Erythroblast (primary cell): ENCODE measurements around the gene RAP1A.
A peak's percentile ranks its signal among the peaks of the same experiment; 100 is the strongest.

ENCODE experiments used
- DNase-seq, 2 experiments: peaks; one replicate each; lab custom pipeline; 2025; lab: John Stamatoyannopoulos, UW
- GATA1 ChIP-seq: IDR thresholded peaks from 2 replicates; pipeline ENCODE4 v1.6.1; 2011; ENCODE audit warnings: low read depth, mild to moderate bottlenecking, control low read depth, low read length, moderate library complexity
- POLR2A ChIP-seq: IDR thresholded peaks from 2 replicates; pipeline ENCODE4 v1.6.1; 2011; ENCODE audit warnings: mild to moderate bottlenecking, low read length

Gene RAP1A

DNA sequence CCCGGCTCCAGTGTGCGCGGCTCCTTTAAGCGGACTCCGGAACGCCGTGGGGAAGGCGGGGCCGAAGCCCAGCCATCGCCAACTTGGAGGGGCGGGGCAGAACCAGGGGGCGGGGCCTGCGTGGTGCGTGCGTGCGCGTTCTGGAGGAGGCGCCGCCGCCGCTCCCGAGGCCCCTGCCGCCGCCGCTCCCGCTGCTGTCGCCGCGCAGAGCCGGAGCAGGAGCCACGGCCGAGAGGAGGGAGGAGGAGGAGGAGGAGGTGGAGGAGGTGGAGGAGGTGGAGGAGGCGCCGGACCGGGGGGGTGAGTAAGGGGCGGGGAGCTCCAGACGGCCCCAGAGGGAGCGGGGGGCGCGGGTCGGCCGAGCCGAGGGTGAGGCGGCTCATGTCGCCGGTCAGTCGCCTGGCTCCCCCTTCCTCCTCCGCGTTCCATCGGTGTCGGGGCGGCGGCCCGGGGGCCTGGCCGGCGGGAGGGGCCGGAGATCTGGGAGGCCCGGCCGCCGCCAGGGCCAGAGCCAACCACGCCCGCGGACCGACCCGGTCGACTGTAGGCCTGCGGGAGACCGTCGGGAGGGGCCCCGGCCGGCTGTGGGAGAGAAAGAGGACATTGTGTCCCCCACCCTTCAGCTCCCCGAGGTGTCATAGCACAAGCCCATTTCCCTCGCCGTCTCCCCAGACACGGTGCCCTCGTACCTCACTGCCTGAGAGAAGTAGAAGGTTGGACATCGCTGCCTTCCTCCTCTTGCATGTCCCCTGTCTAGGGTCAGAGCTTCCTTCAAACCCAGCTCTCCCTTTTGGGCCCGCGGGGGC is at the start of gene RAP1A:
Gene RAP1A (plus strand): TSS at position 155 of the 806 bp plus-strand sequence. CDS start 71,572 bp downstream, outside the sequence.
- TF ChIP-seq GATA1: no peak
- TF ChIP-seq POLR2A: peak; percentile 54
- peak; percentile 94 to 97 for DNase-seq

DNA sequence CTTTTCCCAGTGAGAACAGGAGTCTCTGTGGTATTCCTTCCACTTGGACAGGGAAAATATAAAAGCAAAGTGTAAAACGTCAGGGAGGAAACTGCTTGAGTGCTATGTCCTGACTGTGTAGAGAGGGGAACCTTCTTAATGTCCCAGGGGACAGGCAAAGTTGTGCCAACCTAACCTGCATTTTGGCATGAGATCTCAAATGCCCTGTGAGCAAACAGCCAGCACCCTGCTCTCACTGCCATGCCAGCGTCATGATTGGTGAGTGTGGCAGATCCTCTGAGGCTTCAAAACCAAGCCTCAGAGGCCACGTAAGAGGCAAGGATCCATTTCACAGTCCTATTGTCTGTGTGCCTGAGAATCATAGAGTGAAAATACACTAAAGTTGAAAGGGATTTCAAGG is 49.7 kb upstream of the RAP1A start:
- DNase-seq: no peak
- TF ChIP-seq POLR2A: no peak

DNA sequence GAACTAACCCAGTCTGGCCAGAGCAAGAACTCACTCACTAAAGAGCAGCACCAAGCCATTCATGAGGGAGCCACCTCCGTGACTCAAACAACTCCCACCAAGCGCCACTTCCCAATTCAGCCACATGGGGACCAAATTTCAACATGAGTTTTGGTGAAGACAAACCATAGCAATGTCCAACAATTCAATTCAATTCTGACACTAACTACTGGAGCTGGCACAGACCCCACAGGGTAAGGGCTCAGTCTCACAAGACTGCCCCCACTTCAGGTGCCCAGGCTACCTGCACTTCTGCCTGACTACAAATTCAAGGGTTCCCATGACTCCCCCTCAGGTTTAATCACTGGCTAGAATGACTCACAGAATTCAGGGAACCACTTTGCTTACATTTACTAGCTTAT is 48.8 kb upstream of the RAP1A start:
- TF ChIP-seq POLR2A: no peak
- TF ChIP-seq GATA1: no peak
- DNase-seq: peak; percentile 51 to 54

DNA sequence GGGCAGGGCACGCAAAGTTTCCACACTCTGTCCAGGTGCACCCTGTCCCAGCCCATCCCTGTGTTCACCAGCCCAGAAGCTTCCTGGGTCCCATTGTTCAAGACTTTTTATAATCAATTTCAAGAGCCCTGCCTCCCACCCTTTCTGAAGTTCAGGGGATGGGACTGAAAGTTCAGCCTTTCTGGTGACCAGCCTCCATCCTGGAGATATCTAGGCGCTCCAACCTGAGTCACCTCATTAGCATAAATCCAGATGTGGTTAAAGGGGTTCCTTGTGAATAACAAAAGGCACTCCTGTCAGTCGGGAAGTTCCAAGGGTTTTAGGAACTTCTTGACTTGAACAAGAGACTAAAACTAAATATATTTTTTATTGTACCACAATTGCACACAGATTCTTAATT is 48.4 kb upstream of the RAP1A start:
- TF ChIP-seq POLR2A (no peak), GATA1 (no peak)
- no peak for DNase-seq

DNA sequence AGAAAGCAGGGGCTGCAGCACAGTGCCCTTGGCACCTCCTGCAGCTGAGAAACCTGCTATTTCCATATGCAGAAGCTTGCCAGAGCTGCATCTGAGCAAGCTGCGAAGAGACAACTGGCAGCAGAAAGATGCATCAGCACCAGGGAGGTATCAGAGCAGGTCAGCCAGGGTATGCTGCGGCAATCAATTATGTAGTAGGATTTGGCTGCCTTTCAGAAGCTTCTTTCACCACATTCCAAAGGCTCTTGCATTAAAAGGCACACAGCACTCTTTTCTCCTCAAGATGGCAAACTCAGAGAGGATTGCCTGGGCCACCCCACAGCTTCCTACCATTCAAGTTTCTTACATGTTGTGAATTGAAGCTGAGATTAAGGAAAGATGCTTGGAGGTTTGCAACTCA is 47.6 kb upstream of the RAP1A start:
- no peak for DNase-seq
- TF ChIP-seq POLR2A: no peak
- TF ChIP-seq GATA1: no peak

DNA sequence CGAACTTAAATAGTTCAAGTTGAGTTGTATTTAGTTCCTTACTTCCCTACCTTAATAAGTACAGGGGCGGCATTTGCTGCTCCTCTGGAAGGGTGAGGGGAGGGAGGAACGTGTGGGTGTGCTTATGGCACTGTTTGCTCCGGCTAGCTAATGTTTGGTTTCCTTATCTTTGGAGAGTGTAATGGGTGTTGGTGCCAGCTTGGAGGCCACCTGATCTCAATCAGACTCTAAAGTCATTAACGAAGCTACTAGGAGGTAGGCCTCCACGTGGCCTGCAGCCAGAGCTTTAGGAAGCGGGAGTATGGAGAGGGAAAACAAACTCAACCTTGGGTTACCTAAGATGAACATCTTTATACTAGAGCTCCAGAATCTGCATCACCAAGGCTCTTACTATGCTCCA is 43.0 kb upstream of the RAP1A start:
- TF ChIP-seq GATA1: no peak
- no peak for TF ChIP-seq POLR2A
- DNase-seq: peak; percentile 58 to 76

DNA sequence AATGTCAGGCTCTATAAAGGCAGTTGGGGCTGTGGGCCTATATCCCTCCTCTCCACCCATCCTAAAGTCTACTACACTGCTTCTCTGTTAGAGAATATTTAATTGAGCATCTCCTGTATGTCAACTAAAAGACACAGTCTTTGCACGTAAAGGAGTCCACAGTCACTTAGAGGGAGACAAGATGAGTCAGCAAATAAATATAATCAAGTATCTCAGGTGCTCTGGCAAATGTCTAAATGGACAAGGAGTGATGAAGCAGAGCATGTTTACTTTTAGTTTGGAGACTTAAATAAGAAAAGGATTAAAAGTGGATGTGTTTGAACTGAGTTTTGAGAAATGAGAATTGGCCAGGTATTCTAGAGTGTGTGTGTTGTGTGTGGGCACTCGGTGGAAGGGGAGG is 41.8 kb upstream of the RAP1A start:
- DNase-seq: peak in 1 of 2 experiments; percentile 17
- TF ChIP-seq GATA1 (no peak), POLR2A (no peak)

DNA sequence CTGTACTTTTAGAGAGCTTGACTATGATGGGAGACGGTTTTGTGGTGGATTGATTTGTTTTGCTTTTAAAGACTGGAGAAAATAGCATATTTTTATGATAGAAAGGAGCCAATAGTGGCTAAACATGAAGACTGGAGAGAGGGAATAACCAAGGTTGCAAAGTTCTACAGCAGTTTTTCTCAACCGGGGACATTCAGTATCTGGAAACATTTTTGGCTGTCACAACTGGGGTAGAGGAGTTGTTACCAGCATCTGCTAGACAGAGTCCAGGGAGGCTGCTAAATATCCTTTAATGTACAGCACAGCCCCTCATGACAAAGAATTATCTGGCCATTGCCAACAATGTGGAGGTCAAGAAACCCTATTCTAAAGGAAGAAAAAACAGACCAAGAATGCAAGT is 38.4 kb upstream of the RAP1A start:
- no peak for DNase-seq
- TF ChIP-seq POLR2A (no peak), GATA1 (no peak)

DNA sequence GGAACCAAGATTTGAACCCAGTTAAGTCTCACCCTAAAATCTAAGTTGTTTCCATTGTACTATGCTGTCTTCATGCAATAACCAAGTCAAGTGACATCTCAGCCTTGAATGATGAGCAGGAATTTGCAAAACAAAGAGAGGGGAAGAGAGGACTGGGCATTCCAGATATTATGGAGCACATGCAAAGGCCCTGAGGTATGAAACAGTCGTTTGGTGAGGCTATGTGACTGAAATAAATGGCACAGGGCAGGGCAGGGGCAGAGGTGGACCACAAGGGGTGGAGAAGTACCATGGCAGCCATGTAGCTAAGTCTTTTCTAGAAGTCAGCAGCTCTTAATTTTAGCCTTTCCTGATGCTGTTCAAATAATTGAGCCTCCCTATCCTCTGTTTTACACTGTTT is 37.6 kb upstream of the RAP1A start:
- TF ChIP-seq GATA1 (no peak), POLR2A (no peak)
- no peak for DNase-seq

DNA sequence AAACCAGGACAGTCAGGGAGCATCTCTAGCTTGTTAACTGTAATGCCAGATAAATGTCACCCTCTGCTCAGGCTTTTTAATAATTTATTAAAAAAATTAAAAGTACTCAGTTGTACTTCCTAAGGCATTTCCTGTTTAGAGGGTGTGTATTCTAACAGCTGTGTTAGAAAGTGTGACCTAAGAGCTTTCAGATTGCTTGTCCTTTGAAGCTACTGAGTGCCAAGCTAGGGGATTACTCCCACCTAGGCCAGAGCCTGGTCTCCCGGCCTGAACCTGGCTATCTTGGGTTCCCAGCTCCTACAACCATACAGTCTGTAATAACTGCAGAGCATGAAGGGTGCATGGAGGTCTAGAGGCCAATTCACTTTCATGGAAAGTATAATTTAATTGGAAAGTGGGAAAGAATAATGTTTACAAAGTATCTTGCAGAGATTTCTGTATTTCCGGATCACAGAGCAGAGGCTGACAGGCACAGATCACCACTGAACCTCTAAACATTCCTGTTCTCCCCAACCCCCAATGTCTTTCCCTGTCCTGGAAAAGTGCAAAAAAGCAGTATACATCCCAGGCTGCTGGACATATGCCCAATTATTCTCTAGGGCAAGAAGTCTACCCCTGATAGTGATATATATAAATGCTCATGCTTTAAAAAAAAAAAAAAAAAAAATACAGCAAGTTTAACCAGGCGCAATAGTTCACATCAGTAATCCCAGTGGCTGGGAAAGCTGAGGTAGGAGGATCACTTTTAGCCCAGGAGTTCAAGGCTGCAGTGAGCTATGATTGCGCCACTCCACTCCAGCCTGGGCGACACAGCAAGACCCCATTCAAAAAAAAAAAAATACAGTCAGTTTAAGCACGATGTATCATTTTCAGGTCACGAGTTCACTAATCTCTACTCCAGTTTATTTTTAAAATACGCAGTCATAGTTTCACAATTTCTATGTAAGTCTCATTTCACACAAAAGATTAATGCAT is 36.7 kb upstream of the RAP1A start:
- TF ChIP-seq POLR2A: no peak
- no peak for TF ChIP-seq GATA1
- DNase-seq: no peak

DNA sequence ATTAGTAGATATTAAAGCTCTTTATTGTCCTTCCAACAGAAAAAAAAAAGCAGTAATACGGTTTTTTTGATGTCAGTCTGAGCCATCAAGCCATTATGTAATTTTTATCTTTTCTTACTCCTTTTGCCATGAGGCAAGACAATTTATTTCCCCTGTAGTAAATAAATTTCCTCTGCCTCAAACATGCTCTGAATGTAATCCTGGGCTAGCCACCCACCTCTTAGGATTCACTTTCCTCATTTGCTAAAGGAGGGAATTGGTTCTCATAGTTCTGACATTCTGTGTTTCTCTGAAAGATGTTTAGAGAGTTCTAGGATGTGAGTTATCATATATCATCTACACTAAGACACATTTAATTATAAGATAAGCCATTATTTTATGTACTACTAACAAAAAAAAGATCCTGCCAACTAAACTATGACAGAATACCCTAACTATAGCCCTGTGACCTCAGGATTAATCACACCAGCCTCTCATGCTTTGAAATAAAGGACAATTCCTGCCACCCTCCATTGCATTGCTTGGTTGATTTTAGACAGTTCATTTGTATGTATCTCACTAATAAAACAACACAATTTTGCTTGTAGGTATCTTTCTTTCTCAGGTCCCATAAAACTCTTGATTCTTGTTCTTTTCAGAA is 34.0 kb upstream of the RAP1A start:
- TF ChIP-seq GATA1: no peak
- TF ChIP-seq POLR2A: no peak
- no peak for DNase-seq

DNA sequence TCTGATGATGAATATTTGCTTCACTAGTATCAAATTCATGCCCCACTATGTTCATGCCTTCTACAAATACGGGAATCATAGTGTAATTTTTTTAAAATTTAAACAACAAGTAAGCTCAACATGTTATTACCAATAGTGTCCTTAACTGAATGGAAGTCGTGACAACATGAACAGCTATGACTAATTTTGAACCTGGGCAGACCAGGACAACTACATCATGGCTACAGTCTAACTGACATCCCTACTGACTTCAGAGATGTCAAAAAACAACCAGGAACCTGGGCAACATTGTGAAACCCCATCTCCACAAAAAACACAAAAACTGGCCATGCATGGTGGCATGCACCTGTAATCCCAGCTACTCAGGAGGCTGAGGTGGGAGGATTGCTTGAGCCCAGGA is 33.5 kb upstream of the RAP1A start:
- no peak for DNase-seq
- TF ChIP-seq POLR2A (no peak), GATA1 (no peak)

DNA sequence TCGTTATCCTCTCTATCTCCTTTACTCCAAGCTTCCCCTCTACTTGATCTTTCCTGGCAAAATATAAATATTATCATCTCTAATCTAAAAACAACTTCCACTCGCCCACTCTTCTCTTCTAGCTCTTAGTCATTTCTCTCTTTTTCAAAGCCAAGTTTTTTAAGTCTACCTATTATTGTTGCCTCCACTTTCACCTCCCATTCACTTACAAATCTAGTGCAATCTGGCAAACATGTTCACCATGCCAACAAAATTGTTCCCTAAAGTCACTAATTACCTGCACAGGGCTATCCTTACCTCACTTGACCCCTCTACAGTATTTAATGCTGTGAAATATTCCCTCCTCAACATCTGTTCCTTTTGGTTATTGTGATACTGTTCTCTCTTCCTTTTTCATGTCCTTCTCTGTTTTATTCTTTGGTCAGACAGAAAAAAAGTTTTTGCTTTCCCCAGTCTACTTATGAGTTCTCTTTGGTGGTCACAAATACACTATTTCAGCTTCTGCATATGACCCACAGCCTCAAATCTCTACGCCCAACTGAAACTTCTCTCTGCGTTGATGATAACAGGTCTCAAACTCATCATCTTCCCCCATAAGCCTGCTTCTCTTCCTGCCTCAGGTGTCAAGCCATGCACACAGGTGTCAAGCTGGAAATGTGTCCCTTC is 31.9 kb upstream of the RAP1A start:
- TF ChIP-seq POLR2A (no peak), GATA1 (no peak)
- no peak for DNase-seq

DNA sequence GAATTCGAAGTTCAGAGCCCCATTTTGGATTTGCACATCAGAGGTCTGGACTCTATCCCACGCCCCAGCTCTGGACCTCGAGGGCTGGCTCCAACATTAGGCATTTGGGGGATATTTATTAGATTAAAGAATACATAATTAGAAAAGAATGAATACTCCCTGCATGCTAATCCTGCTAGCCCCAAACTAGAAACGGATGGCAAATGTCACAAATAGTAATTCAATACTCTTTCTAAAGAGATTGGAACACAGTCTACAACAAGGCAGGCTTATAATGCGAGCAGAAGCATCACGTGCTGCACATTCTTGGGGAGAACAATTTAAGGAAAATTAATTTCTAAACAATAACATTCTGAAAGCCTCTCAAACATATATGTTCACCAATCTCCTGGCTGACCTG is 27.7 kb upstream of the RAP1A start:
- no peak for DNase-seq
- TF ChIP-seq GATA1: no peak
- TF ChIP-seq POLR2A: no peak
